GM15510 (cell line): ENCODE data around the gene PCF11.

Experiments
- POLR2A ChIP-seq: IDR thresholded peaks from 3 replicates; pipeline ENCODE4 v1.6.1; 2011; ENCODE audit warnings: borderline replicate concordance; ENCODE audit not compliant: insufficient read length; ENCODE audit errors: extremely low read depth

The PCF11 gene

GRCh38 chr11:83140691-83141455 is 16.1 kb upstream of the PCF11 start:
- no peak for TF ChIP-seq POLR2A

- TF ChIP-seq POLR2A, result no peak
Observed at GRCh38 chr11:83147895-83148294, 9.0 kb upstream of the PCF11 start.

GRCh38 chr11:83150450-83150849 is 6.5 kb upstream of the PCF11 start:
- no peak for TF ChIP-seq POLR2A

GRCh38 chr11:83151274-83151977 is 5.5 kb upstream of the PCF11 start:
- no peak for TF ChIP-seq POLR2A

- TF ChIP-seq POLR2A, result no peak
Observed at GRCh38 chr11:83152264-83152663, 4.7 kb upstream of the PCF11 start.

- TF ChIP-seq POLR2A, result no peak
Observed at GRCh38 chr11:83153764-83154163, 3.2 kb upstream of the PCF11 start.

- peak; percentile 47 for TF ChIP-seq POLR2A
Observed at GRCh38 chr11:83156144-83156995, 561 bp upstream of the PCF11 start.

- TF ChIP-seq POLR2A, result no peak
Observed at GRCh38 chr11:83157594-83158356, 844 bp downstream of the PCF11 start.

- no peak for TF ChIP-seq POLR2A
Observed at GRCh38 chr11:83158357-83158786, 1.4 kb downstream of the PCF11 start.

- TF ChIP-seq POLR2A, result no peak
Observed at GRCh38 chr11:83158965-83159901, 2.3 kb downstream of the PCF11 start.

GRCh38 chr11:83159902-83160865 is 3.3 kb downstream of the PCF11 start:
- TF ChIP-seq POLR2A, result no peak

GRCh38 chr11:83161610-83162199 is 4.8 kb downstream of the PCF11 start:
- TF ChIP-seq POLR2A, result no peak
